Stromal cell of bone marrow (primary cell): ENCODE data around the gene LTF.

ENCODE experiments used
- DNase-seq: peaks from one replicate; pipeline ENCODE4 v3.0.0-alpha.2; 2012; ENCODE audit warnings: low read depth

LTF gene

GRCh38 chr3:46490338-46491084 lies 25.8 kb upstream of the LTF start:
- DNase-seq: peak; percentile 66

GRCh38 chr3:46489875-46490274 lies 25.2 kb upstream of the LTF start:
- no peak for DNase-seq

GRCh38 chr3:46489381-46489780 lies 24.7 kb upstream of the LTF start:
- no peak for DNase-seq

DNA sequence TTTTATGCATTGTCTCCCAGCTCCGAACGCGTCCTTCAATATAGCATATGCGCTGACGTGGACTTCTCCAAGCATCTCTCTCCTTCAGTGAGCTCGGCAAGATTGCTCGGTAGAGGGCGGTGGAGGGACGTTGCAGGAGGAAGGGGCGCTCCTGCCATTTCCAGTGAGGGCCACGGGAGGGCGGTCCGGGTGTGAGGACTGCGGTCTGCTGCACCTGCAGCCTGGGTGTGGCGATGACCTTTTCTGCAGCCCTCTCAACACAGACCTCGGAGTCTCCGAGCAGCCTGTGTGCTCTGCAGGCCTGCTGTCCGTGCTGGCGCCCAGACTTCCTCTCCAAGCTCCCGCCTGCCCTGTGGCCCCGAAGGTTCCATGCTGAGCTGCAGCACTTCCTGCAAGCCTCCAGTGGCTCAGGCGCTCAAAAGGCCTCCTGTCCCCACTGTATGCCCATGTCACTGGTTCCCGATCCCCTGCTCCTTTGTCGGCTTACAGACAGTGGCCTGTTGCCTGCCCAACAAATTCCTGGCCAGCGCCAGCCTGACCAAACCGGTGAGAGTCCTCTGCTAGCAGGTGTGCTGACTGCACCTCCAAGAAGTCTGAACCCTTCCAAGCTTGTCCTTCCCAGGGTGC lies 24.1 kb upstream of the LTF start:
- DNase-seq: peak; percentile 70

DNA sequence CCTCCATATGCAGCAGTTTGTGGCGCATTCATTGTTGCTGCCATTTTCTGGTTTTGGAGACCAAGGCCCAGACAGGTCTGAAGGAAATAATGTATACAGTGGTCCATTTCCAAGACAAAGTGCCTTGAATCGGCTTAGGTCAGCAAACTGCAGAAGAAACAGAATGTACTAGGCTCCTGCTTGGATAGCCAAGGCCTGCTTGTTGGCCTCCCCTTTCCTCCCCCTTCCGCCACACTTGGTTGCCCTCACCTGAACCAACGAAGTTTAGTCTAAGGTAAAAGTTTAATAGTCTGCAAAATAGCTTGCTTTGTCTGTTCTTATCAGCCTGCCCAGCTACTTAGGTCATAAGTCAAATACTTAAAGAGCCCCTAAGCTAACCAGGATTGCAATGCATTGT lies 21.1 kb upstream of the LTF start:
- DNase-seq: no peak

- no peak for DNase-seq
Observed at GRCh38 chr3:46484911-46485778, 20.4 kb upstream of the LTF start.

DNA sequence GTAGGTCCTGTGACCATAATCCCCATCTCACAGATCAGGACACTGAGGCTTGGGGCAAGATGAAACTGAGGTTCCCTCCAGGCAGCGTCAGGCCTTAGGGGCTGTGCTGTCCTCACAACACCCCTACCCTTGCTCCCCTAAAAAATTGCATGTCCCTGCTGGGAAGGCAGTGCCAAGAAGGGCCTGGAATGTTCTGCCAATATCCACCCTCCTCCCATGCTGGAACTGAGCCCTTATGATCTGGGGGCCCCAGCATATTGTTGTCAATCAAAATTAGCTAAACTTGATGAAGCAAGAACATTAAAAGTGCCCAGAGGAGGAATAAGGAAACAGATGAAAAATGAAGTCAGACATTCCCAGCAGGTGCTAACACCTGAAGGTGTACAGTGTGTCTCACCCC lies 19.7 kb upstream of the LTF start:
- DNase-seq: no peak

- DNase-seq: no peak
Observed at GRCh38 chr3:46483825-46484224, 19.1 kb upstream of the LTF start.

GRCh38 chr3:46482632-46483350 lies 18.1 kb upstream of the LTF start:
- DNase-seq: peak; percentile 72

DNA sequence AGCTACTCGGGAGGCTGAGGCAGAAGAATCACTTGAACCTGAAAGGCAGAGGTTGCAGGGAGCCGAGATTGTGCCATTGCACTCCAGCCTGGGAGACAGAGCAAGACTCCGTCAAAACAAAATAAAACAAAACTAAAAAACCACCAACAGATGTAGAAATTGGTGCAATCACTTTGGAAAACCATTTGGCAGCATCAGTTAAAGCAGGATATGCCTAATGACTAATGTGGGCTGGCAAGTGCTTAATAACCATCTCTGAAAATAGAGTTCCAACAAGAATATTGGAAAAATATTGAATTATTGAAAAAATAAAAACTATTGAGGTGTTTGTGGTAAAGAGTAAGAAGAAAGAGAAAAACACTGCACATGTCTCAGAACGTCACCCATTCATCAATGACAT lies 16.9 kb upstream of the LTF start:
- DNase-seq: peak; percentile 24

- no peak for DNase-seq
Observed at GRCh38 chr3:46480491-46481195, 15.9 kb upstream of the LTF start.

- DNase-seq: no peak
Observed at GRCh38 chr3:46479696-46480095, 15.0 kb upstream of the LTF start.

DNA sequence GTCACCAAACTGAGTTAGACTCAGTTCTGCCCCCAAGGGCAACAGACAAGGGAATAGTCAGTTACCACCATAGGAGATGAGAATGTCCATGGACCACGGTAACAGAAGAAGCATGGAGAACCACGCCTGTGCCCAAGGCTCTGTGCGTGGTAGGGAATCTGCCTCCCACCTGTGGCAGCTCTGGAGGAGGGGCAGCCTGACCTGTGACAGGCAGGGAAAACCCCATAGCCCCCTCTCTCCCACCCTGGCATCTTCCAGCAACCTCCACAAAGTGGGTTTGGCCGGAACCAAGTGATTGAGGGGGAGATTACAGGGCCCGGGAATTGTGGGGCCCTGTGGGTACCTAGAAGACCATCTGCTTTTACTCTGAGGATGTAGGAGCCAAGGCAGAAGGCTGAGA lies 14.3 kb upstream of the LTF start:
- DNase-seq: no peak

DNA sequence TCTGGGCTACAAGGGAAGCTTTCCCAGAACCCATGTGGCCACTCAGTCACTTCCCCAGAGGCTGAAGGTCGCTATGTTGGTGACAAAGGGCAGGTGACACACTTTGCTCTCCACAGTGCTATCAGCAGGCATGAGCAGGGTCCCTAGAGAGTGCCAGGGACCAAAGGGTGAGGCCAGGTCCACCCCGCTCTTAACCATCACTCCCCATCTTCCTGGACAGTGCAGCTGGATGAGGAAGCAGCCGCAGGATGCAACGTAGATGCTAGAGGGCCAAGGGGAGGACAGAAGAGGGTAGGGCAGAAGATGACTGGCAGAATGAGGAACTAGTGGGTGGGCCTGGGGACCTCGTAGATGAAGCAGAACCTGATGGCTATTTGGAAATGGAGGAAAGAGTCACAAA lies 13.6 kb upstream of the LTF start:
- no peak for DNase-seq

GRCh38 chr3:46477756-46478155 lies 13.1 kb upstream of the LTF start:
- DNase-seq: no peak

GRCh38 chr3:46477145-46477544 lies 12.4 kb upstream of the LTF start:
- DNase-seq: no peak

DNA sequence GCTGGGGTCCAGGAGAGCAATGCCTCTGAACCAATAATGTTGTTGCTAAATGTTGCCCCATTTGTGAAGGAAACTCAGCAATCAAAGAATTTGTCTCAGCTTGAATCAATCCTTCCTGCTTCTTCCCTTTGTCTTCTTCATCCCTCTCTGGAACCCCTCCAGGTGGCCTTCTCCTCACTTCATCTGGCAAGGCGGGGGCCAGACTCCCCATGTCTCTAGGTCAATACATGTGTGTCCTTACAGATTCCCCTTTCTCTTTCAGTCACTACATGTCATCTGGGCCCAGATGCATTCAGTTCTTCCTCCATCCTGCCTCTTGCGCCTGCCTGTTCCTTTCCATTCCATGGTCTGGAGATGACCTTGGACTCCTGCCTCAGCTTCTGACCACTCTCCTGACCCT lies 8.0 kb upstream of the LTF start:
- DNase-seq: no peak

DNA sequence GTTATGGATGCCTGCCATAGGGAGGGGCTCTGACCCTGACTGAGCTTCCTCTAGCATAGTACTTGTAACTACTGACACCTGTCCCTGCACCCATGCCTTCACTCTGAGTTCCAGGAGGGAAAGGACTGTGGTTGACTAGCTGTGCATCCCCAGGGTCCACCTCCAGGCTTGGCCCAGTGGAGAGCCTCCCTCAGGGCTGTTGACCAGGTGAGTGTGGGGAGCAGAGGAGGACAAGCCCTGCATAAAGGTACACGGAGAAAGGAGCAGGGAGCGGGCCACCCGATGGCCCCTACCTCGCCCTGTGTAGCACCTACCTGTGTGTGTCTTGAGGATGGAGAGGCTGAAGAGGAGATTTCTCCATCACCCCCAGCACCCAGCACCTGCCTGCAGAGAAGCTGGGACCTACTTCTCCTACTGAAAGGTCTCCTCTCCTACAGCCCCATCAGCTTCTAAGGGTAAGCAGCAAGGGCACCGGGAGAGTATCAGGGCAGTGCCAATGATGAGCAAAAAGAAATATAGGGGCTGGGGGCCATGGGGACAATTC lies 6.7 kb upstream of the LTF start:
- DNase-seq: no peak

DNA sequence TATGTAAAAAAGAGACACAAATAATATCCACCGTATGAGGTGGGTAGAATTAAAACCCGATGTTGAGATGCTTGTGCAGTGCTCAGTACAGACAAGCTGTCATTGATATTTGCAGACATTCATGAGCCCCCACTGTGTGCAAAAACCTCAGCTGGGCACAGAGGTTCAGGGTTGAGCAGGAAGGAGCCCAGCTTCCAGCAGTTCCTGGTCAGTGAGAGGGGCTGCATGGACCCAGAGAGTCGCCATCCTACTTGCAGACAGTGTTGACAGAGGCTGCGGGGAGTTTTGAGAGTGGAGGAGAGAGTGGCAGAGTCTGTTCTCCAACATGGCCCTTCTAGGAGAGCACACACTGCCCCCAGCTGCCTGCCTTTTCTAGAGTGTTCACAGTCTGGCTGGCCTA lies 6.1 kb upstream of the LTF start:
- no peak for DNase-seq

- DNase-seq: no peak
Observed at GRCh38 chr3:46469680-46470357, 5.1 kb upstream of the LTF start.
